Hepatocyte (in vitro differentiated cells): ENCODE measurements around the gene JMJD4. TPM values are rescaled to one million over a fixed set of nuclear protein-coding genes. Genes with fewer than 3 reads are reported as not detected.

Experiments
- DNase-seq: peaks from one replicate; pipeline ENCODE4 v3.0.0-alpha.2; 2016; ENCODE audit warnings: low spot score
- H2AFZ ChIP-seq: fragments of 200-600 bp; sonication (generic); 2 replicates; pipeline ENCODE4 v1.6.0; 2016; ENCODE audit warnings: antibody characterized with exemption, mild to moderate bottlenecking
- H3K27ac ChIP-seq: fragments of 200-600 bp; sonication (generic); 2 replicates; pipeline ENCODE4 v1.5.1; 2016; ENCODE audit warnings: mild to moderate bottlenecking
- H3K27me3 ChIP-seq: fragments of 200-600 bp; sonication (generic); 2 replicates; pipeline ENCODE4 v1.6.1; 2016
- H3K36me3 ChIP-seq: fragments of 200-600 bp; sonication (generic); replicated peaks from 2 replicates; pipeline ENCODE4 v1.5.1; 2016; ENCODE audit warnings: low read depth; ENCODE audit not compliant: insufficient read depth
- H3K4me1 ChIP-seq: fragments of 200-600 bp; sonication (generic); 2 replicates; pipeline ENCODE4 v1.5.1; 2016; ENCODE audit warnings: mild to moderate bottlenecking, moderate library complexity; ENCODE audit not compliant: insufficient read depth
- H3K4me2 ChIP-seq: fragments of 200-600 bp; sonication (generic); 2 replicates; pipeline ENCODE4 v1.6.0; 2016
- H3K4me3 ChIP-seq: fragments of 200-600 bp; sonication (generic); 2 replicates; pipeline ENCODE4 v1.5.1; 2016; ENCODE audit warnings: mild to moderate bottlenecking
- H3K79me2 ChIP-seq: fragments of 200-600 bp; sonication (generic); 2 replicates; pipeline ENCODE4 v1.6.0; 2017; ENCODE audit warnings: mild to moderate bottlenecking
- H3K9me2 ChIP-seq: fragments of 200-600 bp; sonication (generic); replicated peaks from 2 replicates; pipeline ENCODE4 v1.6.0; 2017; ENCODE audit warnings: mild to moderate bottlenecking; ENCODE audit not compliant: insufficient read depth
- H3K9me3 ChIP-seq: fragments of 200-600 bp; sonication (generic); 2 replicates; pipeline ENCODE4 v1.5.1; 2016; ENCODE audit warnings: low read depth, mild to moderate bottlenecking
- H4K20me1 ChIP-seq: fragments of 200-600 bp; sonication (generic); 2 replicates; pipeline ENCODE4 v1.6.0; 2016; ENCODE audit warnings: mild to moderate bottlenecking; ENCODE audit not compliant: insufficient read depth, poor library complexity, severe bottlenecking
- CTCF ChIP-seq: fragments of 200-600 bp; sonication (generic); IDR thresholded peaks from 2 replicates; pipeline ENCODE4 v1.5.1; 2016; ENCODE audit warnings: antibody characterized with exemption, mild to moderate bottlenecking; ENCODE audit not compliant: poor library complexity
- EZH2 ChIP-seq: fragments of 200-600 bp; sonication (generic); IDR thresholded peaks from 2 replicates; pipeline ENCODE4 v1.6.1; 2016; ENCODE audit warnings: antibody characterized with exemption, mild to moderate bottlenecking, borderline replicate concordance
- EZH2phosphoT487 ChIP-seq: fragments of 200-600 bp; sonication (generic); IDR thresholded peaks from one replicate; pipeline ENCODE4 v1.6.1; 2018; ENCODE audit warnings: antibody characterized with exemption, mild to moderate bottlenecking, low read depth, moderate library complexity; ENCODE audit not compliant: unreplicated experiment, severe bottlenecking
- WGBS: methylation state at CpG from one replicate; pipeline ENCODE4 v1.1.6; 2016; ENCODE audit warnings: low lambda C conversion rate; ENCODE audit errors: missing lambda C conversion rate; 5-methylcytosine and 5-hydroxymethylcytosine counted together
- polyA plus RNA-seq: library from polyadenylated mRNA; unstranded; fragments of >200 nt; fragmentation: Nextera tagmentation; extraction: Ambion mirVana; gene quantifications from 2 replicates; pipeline ENCODE4 v1.2.1, GENCODE V29; 2016
- total RNA-seq: library from RNA; depleted of rRNA; stranded (reverse); fragments of >200 nt; gene quantifications from 2 replicates; pipeline ENCODE4 v1.2.3, GENCODE V29; 2014

JMJD4 gene
- total and polyA plus RNA-seq, 2 experiments from 2014 or later = 21.3 to 31.2 TPM

- Histone ChIP-seq H3K9me3 (no peaks in the 10 kb centered on the region), H3K4me2 (no peak overlapping the region), H2AFZ (no peak overlapping the region), H3K27me3 (no peaks in the 10 kb centered on the region), H4K20me1 (no peaks in the 10 kb centered on the region), H3K27ac (no peak overlapping the region), H3K4me1 (peaks cover 19% of the 10 kb centered on the region), H3K4me3 (no peak overlapping the region), H3K36me3 (no peaks in the 10 kb centered on the region), H3K9me2 (no peaks in the 10 kb centered on the region), H3K79me2 (no peaks in the 10 kb centered on the region)
- DNase-seq = no peak
- 87% methylated on average over 3 of the region's 3 CpGs for WGBS
- TF ChIP-seq EZH2phosphoT487 (no peak), CTCF (no peak), EZH2 (no peak)
Observed at GRCh38 chr1:227726318-227726717, 8.8 kb downstream of the JMJD4 start.

- Histone ChIP-seq H3K4me3 (no peak overlapping the region), H3K36me3 (no peaks in the 10 kb centered on the region)
- 78% methylated on average over 2 of the region's 2 CpGs for WGBS
Observed at GRCh38 chr1:227725046-227725445, 10.1 kb downstream of the JMJD4 start.

GRCh38 chr1:227723474-227723873 lies 11.6 kb downstream of the JMJD4 start:
- Histone ChIP-seq H3K36me3 (no peaks in the 10 kb centered on the region), H3K9me2 (no peaks in the 10 kb centered on the region), H3K4me2 (no peak overlapping the region), H3K9me3 (no peaks in the 10 kb centered on the region), H2AFZ (no peak overlapping the region), H3K27ac (no peak overlapping the region), H3K4me3 (no peak overlapping the region), H4K20me1 (no peaks in the 10 kb centered on the region), H3K27me3 (no peaks in the 10 kb centered on the region), H3K79me2 (no peaks in the 10 kb centered on the region), H3K4me1 (no peaks in the 10 kb centered on the region)
- 91% methylated on average over 1 of the region's 1 CpG for WGBS
- TF ChIP-seq EZH2 (no peak), CTCF (no peak), EZH2phosphoT487 (no peak)
- no peak for DNase-seq

More at GRCh38 chr1:227725046-227725445, 10.1 kb downstream of the JMJD4 start:
- H3K4me2 ChIP-seq = no peak overlapping the region
- H3K9me3 ChIP-seq = no peaks in the 10 kb centered on the region
- no peak for DNase-seq
- H3K27ac ChIP-seq = no peak overlapping the region
- H3K27me3 ChIP-seq = no peaks in the 10 kb centered on the region
- H3K9me2 ChIP-seq = no peaks in the 10 kb centered on the region
- peaks cover 14% of the 10 kb centered on the region for H3K4me1 ChIP-seq
- no peak for TF ChIP-seq CTCF
- TF ChIP-seq EZH2 = no peak
- TF ChIP-seq EZH2phosphoT487 = no peak
- no peaks in the 10 kb centered on the region for H4K20me1 ChIP-seq
- no peaks in the 10 kb centered on the region for H3K79me2 ChIP-seq
- H2AFZ ChIP-seq = no peak overlapping the region

- H3K36me3 ChIP-seq = no peaks in the 10 kb centered on the region
- H3K4me1 ChIP-seq = no peaks in the 10 kb centered on the region
- TF ChIP-seq EZH2 = no peak
- no peak for TF ChIP-seq EZH2phosphoT487
- no peak for TF ChIP-seq CTCF
- H2AFZ ChIP-seq = no peak overlapping the region
- no peaks in the 10 kb centered on the region for H3K9me2 ChIP-seq
- no peak overlapping the region for H3K4me2 ChIP-seq
- WGBS = 73% methylated on average over 2 of the region's 2 CpGs
- no peaks in the 10 kb centered on the region for H4K20me1 ChIP-seq
- peaks cover 3% of the 10 kb centered on the region for H3K9me3 ChIP-seq
- H3K79me2 ChIP-seq = no peaks in the 10 kb centered on the region
- no peaks in the 10 kb centered on the region for H3K27me3 ChIP-seq
- DNase-seq = no peak
- no peak overlapping the region for H3K27ac ChIP-seq
- no peak overlapping the region for H3K4me3 ChIP-seq
Observed at GRCh38 chr1:227718932-227719331, 16.2 kb downstream of the JMJD4 start.
